DND-41 (cell line): ENCODE results near the gene MTF1.
"Not testable (repeated sequence)": the region's sequence is repeated elsewhere in the genome, so short reads cannot be mapped to it uniquely, and the experiment has no call there.

ENCODE experiments used
- ATAC-seq: fragments of 200-7000 bp; cut with Tn5 transposase; 3 replicates; pipeline ENCODE4 v1.9.1; 2021; ENCODE audit warnings: low read depth; ENCODE audit not compliant: insufficient read depth
- DNase-seq: peaks from one replicate; pipeline ENCODE4 v3.0.0-alpha.2; 2020
- H2AFZ ChIP-seq: 2 replicates; pipeline ENCODE4 v1.6.0; 2012; ENCODE audit warnings: low read depth, low read length
- H3K27ac ChIP-seq: 2 replicates; pipeline ENCODE4 v1.5.1; 2012; ENCODE audit warnings: low read length, inconsistent platforms
- H3K27me3 ChIP-seq: fragments of 200-600 bp; sonication (generic); 2 replicates; pipeline ENCODE4 v1.6.0; 2012; ENCODE audit warnings: low read length, mild to moderate bottlenecking, inconsistent platforms; ENCODE audit not compliant: insufficient read depth, poor library complexity
- H3K36me3 ChIP-seq: 2 replicates; pipeline ENCODE4 v1.5.1; 2012; ENCODE audit warnings: low read length, inconsistent platforms; ENCODE audit not compliant: insufficient read depth
- H3K4me1 ChIP-seq: 2 replicates; pipeline ENCODE4 v1.5.1; 2012; ENCODE audit warnings: mild to moderate bottlenecking, low read length; ENCODE audit not compliant: insufficient read depth
- H3K4me2 ChIP-seq: 2 replicates; pipeline ENCODE4 v1.6.0; 2012; ENCODE audit warnings: mild to moderate bottlenecking, moderate library complexity, low read length, inconsistent platforms; ENCODE audit not compliant: insufficient read depth
- H3K4me3 ChIP-seq, 2 experiments: fragments of 200-600 bp in 1 of 2; shearing (Covaris generic) in 1 of 2; 2 replicates each; pipeline ENCODE4 v1.5.1; 2012 to 2016; ENCODE audit warnings: inconsistent platforms in 2 of 2, low read length in 2 of 2, mild to moderate bottlenecking in 2 of 2, low read depth in 1 of 2, moderate library complexity in 1 of 2
- H3K79me2 ChIP-seq: 2 replicates; pipeline ENCODE4 v1.6.0; 2012; ENCODE audit warnings: low read length, inconsistent platforms; ENCODE audit not compliant: insufficient read depth
- H3K9ac ChIP-seq: 2 replicates; pipeline ENCODE4 v1.6.0; 2012; ENCODE audit warnings: low read depth, mild to moderate bottlenecking, inconsistent platforms, low read length, moderate library complexity
- H3K9me3 ChIP-seq: 2 replicates; pipeline ENCODE4 v1.5.1; 2012; ENCODE audit warnings: low read length, moderate library complexity, mild to moderate bottlenecking, inconsistent platforms; ENCODE audit not compliant: insufficient read depth, severe bottlenecking
- H4K20me1 ChIP-seq: 2 replicates; pipeline ENCODE4 v1.6.0; 2012; ENCODE audit warnings: low read length; ENCODE audit not compliant: insufficient read depth
- EZH2 ChIP-seq: IDR thresholded peaks from 3 replicates; pipeline ENCODE4 v1.6.1; 2012; ENCODE audit warnings: borderline replicate concordance, low read depth, mild to moderate bottlenecking, moderate library complexity, low read length, inconsistent platforms; ENCODE audit not compliant: severe bottlenecking
- TF ChIP-seq, protein P1 (sequence below): IDR thresholded peaks from 2 replicates; pipeline ENCODE4 v1.5.1; 2012; ENCODE audit warnings: borderline replicate concordance, low read length, moderate library complexity, mild to moderate bottlenecking; ENCODE audit not compliant: poor library complexity, severe bottlenecking; ENCODE audit errors: extremely low read depth

Gene MTF1

GRCh38 chr1:37778654-37779053, 80.7 kb downstream of the MTF1 start:
- H3K4me3 ChIP-seq, result no peak overlapping the region
- DNase-seq (no peak), ATAC-seq (no peak)
- H3K36me3 ChIP-seq, result no peaks in the 10 kb centered on the region
- no peak overlapping the region for H3K27ac ChIP-seq
- no peaks in the 10 kb centered on the region for H4K20me1 ChIP-seq
- TF ChIP-seq, protein P1, sequence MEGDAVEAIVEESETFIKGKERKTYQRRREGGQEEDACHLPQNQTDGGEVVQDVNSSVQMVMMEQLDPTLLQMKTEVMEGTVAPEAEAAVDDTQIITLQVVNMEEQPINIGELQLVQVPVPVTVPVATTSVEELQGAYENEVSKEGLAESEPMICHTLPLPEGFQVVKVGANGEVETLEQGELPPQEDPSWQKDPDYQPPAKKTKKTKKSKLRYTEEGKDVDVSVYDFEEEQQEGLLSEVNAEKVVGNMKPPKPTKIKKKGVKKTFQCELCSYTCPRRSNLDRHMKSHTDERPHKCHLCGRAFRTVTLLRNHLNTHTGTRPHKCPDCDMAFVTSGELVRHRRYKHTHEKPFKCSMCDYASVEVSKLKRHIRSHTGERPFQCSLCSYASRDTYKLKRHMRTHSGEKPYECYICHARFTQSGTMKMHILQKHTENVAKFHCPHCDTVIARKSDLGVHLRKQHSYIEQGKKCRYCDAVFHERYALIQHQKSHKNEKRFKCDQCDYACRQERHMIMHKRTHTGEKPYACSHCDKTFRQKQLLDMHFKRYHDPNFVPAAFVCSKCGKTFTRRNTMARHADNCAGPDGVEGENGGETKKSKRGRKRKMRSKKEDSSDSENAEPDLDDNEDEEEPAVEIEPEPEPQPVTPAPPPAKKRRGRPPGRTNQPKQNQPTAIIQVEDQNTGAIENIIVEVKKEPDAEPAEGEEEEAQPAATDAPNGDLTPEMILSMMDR, result no peak
- no peak for TF ChIP-seq EZH2
- H2AFZ ChIP-seq, result no peak overlapping the region
- no peaks in the 10 kb centered on the region for H3K9me3 ChIP-seq
- no peaks in the 10 kb centered on the region for H3K4me1 ChIP-seq
- H3K9ac ChIP-seq, result no peak overlapping the region
- H3K79me2 ChIP-seq, result no peaks in the 10 kb centered on the region
- peaks cover 4% of the 10 kb centered on the region for H3K27me3 ChIP-seq
- no peak overlapping the region for H3K4me2 ChIP-seq

- no peaks in the 10 kb centered on the region for H3K36me3 ChIP-seq
- H3K27ac ChIP-seq, result no peak overlapping the region
- no peaks in the 10 kb centered on the region for H4K20me1 ChIP-seq
- ATAC-seq, result no peak
- no peak for DNase-seq
- TF ChIP-seq, protein P1, result no peak
- TF ChIP-seq EZH2, result no peak
- no peaks in the 10 kb centered on the region for H3K4me1 ChIP-seq
- no peaks in the 10 kb centered on the region for H3K9me3 ChIP-seq
- no peak overlapping the region for H3K4me3 ChIP-seq
- H3K79me2 ChIP-seq, result no peaks in the 10 kb centered on the region
- no peak overlapping the region for H2AFZ ChIP-seq
- no peak overlapping the region for H3K4me2 ChIP-seq
- peaks cover 4% of the 10 kb centered on the region for H3K27me3 ChIP-seq
- H3K9ac ChIP-seq, result no peak overlapping the region
Observed at GRCh38 chr1:37776946-37777516, 82.4 kb downstream of the MTF1 start.

DNA sequence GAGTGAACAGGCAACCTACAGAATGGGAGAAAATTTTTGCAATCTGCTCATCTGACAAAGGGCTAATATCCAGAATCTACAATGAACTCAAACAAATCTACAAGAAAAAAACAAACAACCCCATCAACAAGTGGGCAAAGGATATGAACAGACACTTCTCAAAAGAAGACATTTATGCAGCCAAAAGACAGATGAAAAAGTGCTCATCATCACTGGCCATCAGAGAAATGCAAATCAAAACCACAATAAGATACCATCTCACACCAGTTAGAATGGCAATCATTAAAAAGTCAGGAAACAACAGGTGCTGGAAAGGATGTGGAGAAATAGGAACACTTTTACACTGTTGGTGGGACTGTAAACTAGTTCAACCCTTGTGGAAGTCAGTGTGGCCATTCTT, 88.0 kb downstream of the MTF1 start:
- ATAC-seq, H3K4me2 ChIP-seq: not testable (repeated sequence)

GRCh38 chr1:37767488-37767887, 91.9 kb downstream of the MTF1 start:
- Histone ChIP-seq H3K79me2 (no peaks in the 10 kb centered on the region), H2AFZ (no peak overlapping the region), H3K4me2 (no peak overlapping the region), H3K9ac (no peak overlapping the region), H4K20me1 (peaks cover 4% of the 10 kb centered on the region), H3K36me3 (no peaks in the 10 kb centered on the region), H3K27me3 (peaks cover 8% of the 10 kb centered on the region), H3K4me3 (no peak overlapping the region), H3K4me1 (no peaks in the 10 kb centered on the region), H3K27ac (no peak overlapping the region), H3K9me3 (no peaks in the 10 kb centered on the region)
- no peak for ATAC-seq
- TF ChIP-seq, protein P1, result no peak
- TF ChIP-seq EZH2, result no peak
- no peak for DNase-seq

More for the DNA sequence above, 88.0 kb downstream of the MTF1 start:
- H3K9me3 ChIP-seq, H3K27me3 ChIP-seq, H3K27ac ChIP-seq, H2AFZ ChIP-seq, H3K4me3 ChIP-seq, H4K20me1 ChIP-seq, H3K4me1 ChIP-seq, DNase-seq, H3K36me3 ChIP-seq, H3K79me2 ChIP-seq, H3K9ac ChIP-seq: not testable (repeated sequence)
